CD4-positive, CD25-positive, alpha-beta regulatory T cell (primary cell): ENCODE data around the gene GNPDA1. TPM values are rescaled to one million over a fixed set of nuclear protein-coding genes. Genes with fewer than 3 reads are reported as not detected.
"Not testable (repeated sequence)": the region's sequence is repeated elsewhere in the genome, so short reads cannot be mapped to it uniquely, and the experiment has no call there.

Source experiments
- ATAC-seq, 2 donors: fragments of 150-1000 bp; cut with Tn5 transposase; one replicate each; pipeline ENCODE4 v1.10.0; 2021; ENCODE audit warnings: low read depth in 2 of 2, moderate number of reproducible peaks in 2 of 2, moderate library complexity in 1 of 2
- DNase-seq, 3 donors: peaks; one replicate each; pipeline versions ENCODE4 v3.0.0 to v3.0.0-alpha.2; 2012 to 2022; ENCODE audit warnings: mixed read lengths in 1 of 3
- H3K27ac ChIP-seq: one replicate; pipeline ENCODE4 v1.7.0; 2013; ENCODE audit warnings: mild to moderate bottlenecking, low read length; ENCODE audit not compliant: insufficient read depth, poor library complexity, severe bottlenecking
- H3K27me3 ChIP-seq: one replicate; pipeline ENCODE4 v1.7.0; 2013; ENCODE audit warnings: low read length; ENCODE audit not compliant: control insufficient read depth, insufficient read depth
- H3K36me3 ChIP-seq: one replicate; pipeline ENCODE4 v1.7.0; 2013; ENCODE audit warnings: mild to moderate bottlenecking, low read length, moderate library complexity; ENCODE audit not compliant: control insufficient read depth, insufficient read depth
- H3K4me1 ChIP-seq: 2 replicates; pipeline ENCODE4 v1.7.0; 2013; ENCODE audit warnings: mild to moderate bottlenecking, low read length; ENCODE audit not compliant: insufficient read depth, control insufficient read depth, poor library complexity, severe bottlenecking
- H3K4me3 ChIP-seq: one replicate; pipeline ENCODE4 v1.7.0; 2013; ENCODE audit warnings: low read depth, mild to moderate bottlenecking, low read length, moderate library complexity
- H3K9me3 ChIP-seq, 2 experiments: 1 replicate in 1 of 2; 2 replicates in 1 of 2; pipeline ENCODE4 v1.7.0; 2013; ENCODE audit warnings: low read length in 2 of 2, mild to moderate bottlenecking in 1 of 2, moderate library complexity in 1 of 2; ENCODE audit not compliant: control insufficient read depth in 2 of 2
- H3K27ac Mint-ChIP-seq, 3 donors: one replicate each; pipeline ENCODE4 v1.8.0; 2020 to 2022; ENCODE audit warnings: mild to moderate bottlenecking in 3 of 3, mixed read lengths in 3 of 3, moderate library complexity in 2 of 3
- H3K27me3 Mint-ChIP-seq: one replicate; pipeline ENCODE4 v1.8.0; 2022; ENCODE audit warnings: mild to moderate bottlenecking, mixed read lengths
- H3K36me3 Mint-ChIP-seq: one replicate; pipeline ENCODE4 v1.8.0; 2020; ENCODE audit warnings: mixed read lengths
- H3K4me1 Mint-ChIP-seq, 4 donors: one replicate each; pipeline ENCODE4 v1.8.0; 2020 to 2022; ENCODE audit warnings: mixed read lengths in 4 of 4, mild to moderate bottlenecking in 1 of 4
- H3K4me3 Mint-ChIP-seq, 4 donors: one replicate each; pipeline ENCODE4 v1.8.0; 2020 to 2022; ENCODE audit warnings: mild to moderate bottlenecking in 4 of 4, mixed read lengths in 4 of 4, moderate library complexity in 3 of 4
- H3K9me3 Mint-ChIP-seq, 7 donors: one replicate each; pipeline ENCODE4 v1.8.0; 2020 to 2022; ENCODE audit warnings: mixed read lengths in 7 of 7, mild to moderate bottlenecking in 3 of 7, moderate library complexity in 2 of 7
- polyA plus RNA-seq, 4 donors: library from polyadenylated mRNA; unstranded; fragments of 300-500 nt; fragmentation: Illumina TruSeq; gene quantifications; one replicate each; pipeline ENCODE4 v1.2.3, GENCODE V29; 2021
- total RNA-seq: library from RNA; stranded (reverse); gene quantifications from one replicate; pipeline ENCODE4 v1.2.3, GENCODE V29; 2022

GNPDA1 gene
- total and polyA plus RNA-seq, 5 donors from 2014 or later = 7.7 to 25.4 (median 22.1) TPM

- not testable (repeated sequence) for H3K9me3 ChIP-seq, H3K36me3 ChIP-seq, H3K27ac ChIP-seq, ATAC-seq, H3K27me3 ChIP-seq, H3K4me3 ChIP-seq, H3K36me3 Mint-ChIP-seq, H3K27me3 Mint-ChIP-seq, H3K9me3 Mint-ChIP-seq
- H3K4me1 ChIP-seq = peaks cover 17% of the 10 kb centered on the region
- DNase-seq = peak in 1 of 3 donors; percentile 37
- H3K27ac Mint-ChIP-seq = peak overlapping the region; percentile 75 to 92 (median 83)
- peak overlapping the region; percentile 6 to 51 (median 44) for H3K4me3 Mint-ChIP-seq
- peaks cover 12 to 28% (median 19%) of the 10 kb centered on the region in 4 donors for H3K4me1 Mint-ChIP-seq
Observed at GRCh38 chr5:142033632-142034567, 21.1 kb upstream of the GNPDA1 start.

- DNase-seq (no peak), ATAC-seq (no peak)
- Histone ChIP-seq H3K9me3 (no peaks in the 10 kb centered on the region), H3K4me1 (peaks cover 17% of the 10 kb centered on the region), H3K4me3 (no peak overlapping the region), H3K27ac (no peak overlapping the region), H3K27me3 (no peaks in the 10 kb centered on the region), H3K36me3 (no peaks in the 10 kb centered on the region)
- Mint-ChIP-seq H3K36me3 (peaks cover 3% of the 10 kb centered on the region), H3K4me3 (no peak overlapping the region), H3K9me3 (no peaks in the 10 kb centered on the region), H3K27ac (peak overlapping the region in 2 of 3 donors; percentile 72 to 83), H3K27me3 (no peaks in the 10 kb centered on the region), H3K4me1 (peaks cover 12 to 28% (median 19%) of the 10 kb centered on the region in 4 donors)
Observed at GRCh38 chr5:142032747-142033631, 20.2 kb upstream of the GNPDA1 start.

- no peak for DNase-seq
- H3K27ac Mint-ChIP-seq = no peak overlapping the region
- H3K4me3 Mint-ChIP-seq = no peak overlapping the region
- H3K9me3 Mint-ChIP-seq = no peaks in the 10 kb centered on the region
- ATAC-seq = no peak
- peaks cover 12 to 28% (median 19%) of the 10 kb centered on the region in 4 donors for H3K4me1 Mint-ChIP-seq
- H3K27me3 ChIP-seq = no peaks in the 10 kb centered on the region
- no peaks in the 10 kb centered on the region for H3K36me3 Mint-ChIP-seq
- H3K36me3 ChIP-seq = no peaks in the 10 kb centered on the region
- peaks cover 17% of the 10 kb centered on the region for H3K4me1 ChIP-seq
- H3K4me3 ChIP-seq = no peak overlapping the region
- H3K27me3 Mint-ChIP-seq = no peaks in the 10 kb centered on the region
- no peak overlapping the region for H3K27ac ChIP-seq
- no peaks in the 10 kb centered on the region for H3K9me3 ChIP-seq
Observed at GRCh38 chr5:142032150-142032549, 19.3 kb upstream of the GNPDA1 start.

GRCh38 chr5:142025637-142026036, 12.8 kb upstream of the GNPDA1 start:
- H3K27ac Mint-ChIP-seq = peak overlapping the region; percentile 95 to 99 (median 98)
- H3K27me3 Mint-ChIP-seq = no peaks in the 10 kb centered on the region
- peaks cover 12% of the 10 kb centered on the region for H3K4me1 ChIP-seq
- no peaks in the 10 kb centered on the region for H3K36me3 Mint-ChIP-seq
- peak overlapping the region; percentile 88 for H3K27ac ChIP-seq
- no peak for DNase-seq
- H3K4me3 ChIP-seq = peak overlapping the region; percentile 90
- H3K4me3 Mint-ChIP-seq = peak overlapping the region; percentile 80 to 95 (median 89)
- no peaks in the 10 kb centered on the region for H3K9me3 ChIP-seq
- H3K36me3 ChIP-seq = no peaks in the 10 kb centered on the region
- peaks cover 4 to 20% (median 14%) of the 10 kb centered on the region in 4 donors for H3K4me1 Mint-ChIP-seq
- no peaks in the 10 kb centered on the region for H3K27me3 ChIP-seq
- no peaks in the 10 kb centered on the region for H3K9me3 Mint-ChIP-seq
- no peak for ATAC-seq

- no peaks in the 10 kb centered on the region for H3K9me3 Mint-ChIP-seq
- H3K27me3 Mint-ChIP-seq = no peaks in the 10 kb centered on the region
- Histone ChIP-seq H3K36me3 (no peaks in the 10 kb centered on the region), H3K4me1 (peaks cover 12% of the 10 kb centered on the region), H3K4me3 (peak overlapping the region; percentile 90), H3K9me3 (no peaks in the 10 kb centered on the region), H3K27me3 (no peaks in the 10 kb centered on the region), H3K27ac (peak overlapping the region; percentile 88)
- H3K4me1 Mint-ChIP-seq = peaks cover 4 to 20% (median 14%) of the 10 kb centered on the region in 4 donors
- H3K36me3 Mint-ChIP-seq = no peaks in the 10 kb centered on the region
- peak overlapping the region; percentile 80 to 95 (median 89) for H3K4me3 Mint-ChIP-seq
- peak; percentile 77 to 94 (median 83) for DNase-seq
- peak; percentile 100 for ATAC-seq
- peak overlapping the region; percentile 95 to 99 (median 98) for H3K27ac Mint-ChIP-seq
Observed at GRCh38 chr5:142024771-142025304, 12.0 kb upstream of the GNPDA1 start.

- no peak overlapping the region for H3K4me3 Mint-ChIP-seq
- Histone ChIP-seq H3K27me3 (no peaks in the 10 kb centered on the region), H3K9me3 (no peaks in the 10 kb centered on the region), H3K4me1 (peaks cover 12% of the 10 kb centered on the region), H3K36me3 (no peaks in the 10 kb centered on the region), H3K4me3 (no peak overlapping the region), H3K27ac (peak overlapping the region; percentile 88)
- no peak for DNase-seq
- H3K9me3 Mint-ChIP-seq = no peaks in the 10 kb centered on the region
- H3K27me3 Mint-ChIP-seq = no peaks in the 10 kb centered on the region
- ATAC-seq = no peak
- no peak overlapping the region for H3K27ac Mint-ChIP-seq
- H3K4me1 Mint-ChIP-seq = peaks cover 4 to 20% (median 16%) of the 10 kb centered on the region in 4 donors
- no peaks in the 10 kb centered on the region for H3K36me3 Mint-ChIP-seq
Observed at GRCh38 chr5:142023836-142024235, 11.0 kb upstream of the GNPDA1 start.

GRCh38 chr5:142020122-142020659, 7.4 kb upstream of the GNPDA1 start:
- Mint-ChIP-seq H3K27ac (no peak overlapping the region), H3K4me1 (peaks cover 18 to 45% (median 33%) of the 10 kb centered on the region in 4 donors), H3K36me3 (no peaks in the 10 kb centered on the region), H3K9me3 (no peaks in the 10 kb centered on the region), H3K4me3 (peak overlapping the region in 1 of 4 donors; percentile 64), H3K27me3 (no peaks in the 10 kb centered on the region)
- Histone ChIP-seq H3K27me3 (no peaks in the 10 kb centered on the region), H3K4me1 (peaks cover 41% of the 10 kb centered on the region), H3K27ac (no peak overlapping the region), H3K4me3 (no peak overlapping the region), H3K9me3 (no peaks in the 10 kb centered on the region), H3K36me3 (no peaks in the 10 kb centered on the region)
- no peak for DNase-seq
- ATAC-seq = no peak
